Measurements from ENCODE around the gene PIGM. TPM values are rescaled to one million over a fixed set of nuclear protein-coding genes. Genes with fewer than 3 reads are reported as not detected.
A peak's percentile ranks its signal among the peaks of the same experiment; 100 is the strongest.

The PIGM gene
- total and polyA plus RNA-seq, 2 of the 13 experiments (the other 11 are each of a cell fraction or from before 2014, with no cell fraction given), result 3.4 to 4.6 TPM

GRCh38 chr1:160058087-160058486 lies 26.3 kb upstream of the PIGM start:
- DNase-seq (ENCODE audit: low spot score) (no peak), FAIRE-seq (no peak), ATAC-seq (no peak)
- Histone ChIP-seq H3K4me3 (replicated peaks in 1 of 3; ENCODE audit: insufficient read depth in 1 of 3, low read depth in 2 of 3, low read length in 3 of 3) (no peak overlapping the region), H3K9me3 (ENCODE audit: low read length) (no peaks in the 10 kb centered on the region), H2AFZ (ENCODE audit: low read length) (no peak overlapping the region), H3K4me2 (ENCODE audit: low read depth, low read length) (no peak overlapping the region), H3K27ac (ENCODE audit: extremely low read length, insufficient read depth, low read length) (no peak overlapping the region), H4K20me1 (ENCODE audit: insufficient read depth, low read length) (no peaks in the 10 kb centered on the region), H3K27me3 (ENCODE audit: control insufficient read depth in 1 of 2, insufficient read depth in 2 of 2, low read length in 2 of 2) (no peaks in the 10 kb centered on the region), H3K79me2 (ENCODE audit: insufficient read depth, low read length) (no peaks in the 10 kb centered on the region), H3K4me1 (ENCODE audit: insufficient read depth, low read length) (peaks cover 81% of the 10 kb centered on the region), H3K9ac (ENCODE audit: insufficient read depth, low read depth, low read length) (no peak overlapping the region), H3K36me3 (replicated peaks in 1 of 2; ENCODE audit: control insufficient read depth in 1 of 2, insufficient read depth in 2 of 2, low read length in 2 of 2) (no peaks in the 10 kb centered on the region; a peak in 1 of 5 replicates)
- in situ Hi-C loops (cut with HindIII; ENCODE audit: extremely low pct_ligation_motif_present, low pct_unique_long_range_greater_than_20kb), result no loop called here
- CTCF ChIA-PET (ENCODE audit: low intra/inter-chr PET ratio, low total read pairs), result no interaction called here
- 55% methylated on average over 2 of the region's 2 CpGs for WGBS (ENCODE audit: low lambda C conversion rate)
- BruUV-seq (replicated peaks), result no TSS peak
- intact Hi-C loops (cut with micrococcal nuclease; ENCODE audit: unreplicated experiment), result no loop called here
- TF ChIP-seq STAG1 (CRISPR knock-in tag; IDR thresholded peaks at IDR 0.05) (peak; percentile 27; the same call in 1 of the 2 replicates), CTCF (CRISPR knock-in tag; IDR thresholded peaks at IDR 0.05) (peak; percentile 40), ZNF784 (CRISPR knock-in tag; IDR thresholded peaks at IDR 0.05; ENCODE audit: borderline replicate concordance) (no peak)
- POLR2A ChIA-PET, result interaction anchor here (1.0 to 1.1 kb wide), 2 partner anchors 9 to 13 kb away, joined by 3 read pairs; no protein-coding TSS in a partner anchor

GRCh38 chr1:160056648-160057169 lies 24.9 kb upstream of the PIGM start:
- intact Hi-C loops (cut with micrococcal nuclease; ENCODE audit: unreplicated experiment) (no loop called here), in situ Hi-C loops (cut with HindIII; ENCODE audit: extremely low pct_ligation_motif_present, low pct_unique_long_range_greater_than_20kb) (no loop called here)
- no peaks in the 10 kb centered on the region; a peak in 1 of 5 replicates for H3K36me3 ChIP-seq (replicated peaks in 1 of 2; ENCODE audit: control insufficient read depth in 1 of 2, insufficient read depth in 2 of 2, low read length in 2 of 2)
- no peaks in the 10 kb centered on the region for H3K27me3 ChIP-seq (ENCODE audit: control insufficient read depth in 1 of 2, insufficient read depth in 2 of 2, low read length in 2 of 2)
- H3K9me3 ChIP-seq (ENCODE audit: low read length), result no peaks in the 10 kb centered on the region
- no peaks in the 10 kb centered on the region for H4K20me1 ChIP-seq (ENCODE audit: insufficient read depth, low read length)
- no peak overlapping the region for H3K27ac ChIP-seq (ENCODE audit: extremely low read length, insufficient read depth, low read length)
- ChIA-PET POLR2A (no interaction called here), CTCF (ENCODE audit: low intra/inter-chr PET ratio, low total read pairs) (no interaction called here)
- BruUV-seq (replicated peaks), result no TSS peak
- no peak overlapping the region for H3K9ac ChIP-seq (ENCODE audit: insufficient read depth, low read depth, low read length)
- H2AFZ ChIP-seq (ENCODE audit: low read length), result no peak overlapping the region
- DNase-seq (ENCODE audit: low spot score) (peak; percentile 50), FAIRE-seq (no peak), ATAC-seq (no peak)
- H3K4me2 ChIP-seq (ENCODE audit: low read depth, low read length), result no peak overlapping the region
- no peaks in the 10 kb centered on the region for H3K79me2 ChIP-seq (ENCODE audit: insufficient read depth, low read length)
- H3K4me1 ChIP-seq (ENCODE audit: insufficient read depth, low read length), result peaks cover 81% of the 10 kb centered on the region
- no peak overlapping the region for H3K4me3 ChIP-seq (replicated peaks in 1 of 3; ENCODE audit: insufficient read depth in 1 of 3, low read depth in 2 of 3, low read length in 3 of 3)
- 90% methylated on average over 1 of the region's 1 CpG for WGBS (ENCODE audit: low lambda C conversion rate)
- TF ChIP-seq EP300 (IDR thresholded peaks at IDR 0.05; ENCODE audit: low read depth in 2 of 2, low read length in 2 of 2) (no peak), EP300 (CRISPR knock-in tag; IDR thresholded peaks at IDR 0.05; ENCODE audit: borderline replicate concordance) (no peak), SIN3B (IDR thresholded peaks at IDR 0.05; ENCODE audit: low read length) (no peak), RERE (CRISPR knock-in tag; IDR thresholded peaks at IDR 0.05; ENCODE audit: low read depth) (no peak), ZFP41 (CRISPR knock-in tag; IDR thresholded peaks at IDR 0.05; ENCODE audit: borderline replicate concordance) (no peak), BATF2 (CRISPR knock-in tag; IDR thresholded peaks at IDR 0.05) (no peak)
